Hematopoietic multipotent progenitor cell treated with erythropoietin and hydrocortisone succinate and interleukin-3 and kit ligand, for 15 days (in vitro differentiated cells): ENCODE data around the gene SPINK2.

Experiments
- DNase-seq: peaks from one replicate; pipeline ENCODE4 v3.0.0-alpha.2; 2015; ENCODE audit warnings: low spot score

The SPINK2 gene

GRCh38 chr4:56821381-56822243 lies at the start of gene SPINK2:
TSS of gene SPINK2 (minus strand) at chr4:56821701. CDS start at chr4:56821662, 39 bp downstream.
- DNase-seq, result no peak

- no peak for DNase-seq
Measured at GRCh38 chr4:56870946-56871345, 49.4 kb upstream of the SPINK2 start.

- DNase-seq, result no peak
Measured at GRCh38 chr4:56863441-56864139, 42.1 kb upstream of the SPINK2 start.

GRCh38 chr4:56861360-56861759 lies 39.9 kb upstream of the SPINK2 start:
- no peak for DNase-seq

- no peak for DNase-seq
Measured at GRCh38 chr4:56860781-56861180, 39.3 kb upstream of the SPINK2 start.

- no peak for DNase-seq
Measured at GRCh38 chr4:56859841-56860240, 38.3 kb upstream of the SPINK2 start.

- no peak for DNase-seq
Measured at GRCh38 chr4:56857601-56858309, 36.3 kb upstream of the SPINK2 start.

GRCh38 chr4:56856656-56857055 lies 35.2 kb upstream of the SPINK2 start:
- no peak for DNase-seq

GRCh38 chr4:56850910-56851309 lies 29.4 kb upstream of the SPINK2 start:
- no peak for DNase-seq

GRCh38 chr4:56844802-56845580 lies 23.5 kb upstream of the SPINK2 start:
- no peak for DNase-seq

- no peak for DNase-seq
Measured at GRCh38 chr4:56843421-56843899, 22.0 kb upstream of the SPINK2 start.

- no peak for DNase-seq
Measured at GRCh38 chr4:56840559-56840958, 19.1 kb upstream of the SPINK2 start.

GRCh38 chr4:56828784-56829535 lies 7.5 kb upstream of the SPINK2 start:
- DNase-seq, result no peak

GRCh38 chr4:56823933-56824600 lies 2.6 kb upstream of the SPINK2 start:
- DNase-seq, result no peak

- no peak for DNase-seq
Measured at GRCh38 chr4:56818797-56819196, 2.7 kb downstream of the SPINK2 start.

- DNase-seq, result no peak
Measured at GRCh38 chr4:56817840-56818491, 3.5 kb downstream of the SPINK2 start.

GRCh38 chr4:56806666-56807065 lies 14.8 kb downstream of the SPINK2 start:
- no peak for DNase-seq

GRCh38 chr4:56804551-56804950 lies 16.9 kb downstream of the SPINK2 start:
- DNase-seq, result no peak

GRCh38 chr4:56803471-56803870 lies 18.0 kb downstream of the SPINK2 start:
- no peak for DNase-seq
